Measurements from ENCODE around the gene CYP2C18. TPM values are rescaled to one million over a fixed set of nuclear protein-coding genes. Genes with fewer than 3 reads are reported as not detected.
"Not testable (repeated sequence)": the region's sequence is repeated elsewhere in the genome, so short reads cannot be mapped to it uniquely, and the experiment has no call there.

CYP2C18 gene
- polyA plus RNA-seq, 3 donors from 2014 or later, result not detected

DNA sequence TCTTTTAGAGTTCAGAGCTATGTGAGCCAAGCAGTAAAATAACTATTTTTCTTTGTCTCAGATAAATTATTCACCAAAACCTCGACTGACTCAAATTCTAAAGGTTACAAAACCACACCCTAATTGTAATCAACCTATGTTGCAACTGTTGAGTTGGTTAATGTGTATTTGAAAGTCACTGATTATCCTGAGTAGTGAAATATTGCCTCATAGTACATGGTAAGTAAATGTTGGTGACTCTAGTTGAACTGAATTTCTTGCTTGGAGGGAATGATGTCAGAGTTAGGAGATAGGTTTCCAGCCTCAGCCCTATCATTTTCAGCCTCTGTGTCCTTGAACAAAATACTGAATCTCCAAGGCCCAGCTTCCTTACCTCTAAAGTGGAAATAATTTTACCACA is 3.0 kb upstream of the CYP2C18 start:
- H3K4me3 Mint-ChIP-seq, result no peak overlapping the region
- no peak overlapping the region for H3K27ac Mint-ChIP-seq
- H3K36me3 Mint-ChIP-seq, result no peaks in the 10 kb centered on the region

DNA sequence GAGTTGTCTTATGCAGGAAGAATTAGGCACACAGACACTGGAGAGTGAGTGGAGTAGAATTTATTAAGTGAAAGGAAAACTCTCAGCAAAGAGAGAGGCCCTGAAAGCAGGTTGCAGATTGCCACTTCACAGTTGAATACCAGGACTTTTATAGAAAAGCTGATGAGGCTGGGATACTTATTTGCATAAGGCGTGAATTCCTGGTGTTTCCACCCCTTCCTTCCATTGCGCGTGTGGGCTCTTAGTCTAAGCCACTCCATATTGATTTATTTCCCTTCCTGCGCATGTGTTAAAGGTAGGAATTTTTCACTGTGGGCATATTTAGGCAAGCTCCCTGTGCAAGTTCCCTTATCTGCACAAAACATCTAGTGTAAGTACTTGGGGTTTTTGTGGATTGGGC is 893 bp upstream of the CYP2C18 start:
- H3K27me3 Mint-ChIP-seq (ENCODE audit: low read depth in 3 of 3); H3K4me1 Mint-ChIP-seq; H3K4me3 Mint-ChIP-seq; DNase-seq; H3K27ac Mint-ChIP-seq; H3K36me3 Mint-ChIP-seq; H3K9me3 Mint-ChIP-seq: not testable (repeated sequence)

More for the DNA sequence above, 3.0 kb upstream of the CYP2C18 start:
- Mint-ChIP-seq H3K9me3 (peaks cover 0 to 5% (median 0%) of the 10 kb centered on the region in 6 donors), H3K4me1 (no peaks in the 10 kb centered on the region), H3K27me3 (ENCODE audit: low read depth in 3 of 3) (no peaks in the 10 kb centered on the region)
- DNase-seq, result no peak

DNA sequence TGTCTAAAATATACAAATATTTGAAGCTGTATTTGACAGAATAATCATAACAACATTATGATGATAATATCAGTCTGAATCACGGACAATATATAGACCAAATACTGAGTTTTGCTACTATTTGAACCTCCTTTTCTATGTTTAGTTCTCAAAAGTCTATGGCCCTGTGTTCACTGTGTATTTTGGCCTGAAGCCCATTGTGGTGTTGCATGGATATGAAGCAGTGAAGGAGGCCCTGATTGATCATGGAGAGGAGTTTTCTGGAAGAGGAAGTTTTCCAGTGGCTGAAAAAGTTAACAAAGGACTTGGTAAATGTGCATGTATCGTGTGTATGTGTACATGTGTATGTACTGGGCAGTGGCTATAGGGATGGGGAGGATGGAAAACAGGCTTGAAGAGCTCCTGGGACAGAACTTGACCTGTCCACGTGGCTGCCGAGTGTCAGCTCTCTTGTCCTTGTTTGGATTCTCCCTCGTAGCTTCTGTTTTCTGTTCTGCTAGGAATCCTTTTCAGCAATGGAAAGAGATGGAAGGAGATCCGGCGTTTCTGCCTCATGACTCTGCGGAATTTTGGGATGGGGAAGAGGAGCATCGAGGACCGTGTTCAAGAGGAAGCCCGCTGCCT is 4.2 kb downstream of the CYP2C18 start:
- Mint-ChIP-seq H3K36me3 (no peaks in the 10 kb centered on the region), H3K9me3 (peaks cover 0 to 7% (median 5%) of the 10 kb centered on the region in 6 donors), H3K27me3 (ENCODE audit: low read depth in 3 of 3) (peaks cover 0 to 2% (median 0%) of the 10 kb centered on the region in 3 donors), H3K4me1 (no peaks in the 10 kb centered on the region), H3K4me3 (no peak overlapping the region), H3K27ac (no peak overlapping the region)
- DNase-seq, result no peak

- no peak for DNase-seq
- Mint-ChIP-seq H3K36me3 (no peaks in the 10 kb centered on the region), H3K27me3 (ENCODE audit: low read depth in 3 of 3) (peaks cover 0 to 2% (median 1%) of the 10 kb centered on the region in 3 donors), H3K4me1 (no peaks in the 10 kb centered on the region), H3K4me3 (no peak overlapping the region), H3K9me3 (peaks cover 0 to 20% (median 11%) of the 10 kb centered on the region in 6 donors), H3K27ac (no peak overlapping the region)
Observed at GRCh38 chr10:94706089-94706488, 22.6 kb downstream of the CYP2C18 start.

DNA sequence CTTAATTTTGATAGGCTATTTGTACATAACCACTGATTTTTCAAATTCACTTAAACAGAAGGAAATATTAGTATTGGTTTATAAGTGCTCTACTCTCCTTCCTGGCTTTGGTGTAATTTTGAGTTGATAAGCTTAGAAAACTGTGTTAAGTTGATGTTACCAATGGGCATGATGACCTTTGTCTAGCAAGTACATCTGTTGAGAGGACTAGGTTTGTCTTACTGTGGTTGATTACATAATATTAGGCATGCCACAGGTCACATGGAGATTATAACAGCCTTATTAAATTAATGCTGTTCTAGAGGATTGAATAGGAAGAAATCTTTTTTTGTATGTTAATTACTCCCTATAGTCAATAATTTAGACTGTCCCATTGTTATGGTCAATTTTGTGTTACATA is 27.0 kb downstream of the CYP2C18 start:
- Mint-ChIP-seq H3K27ac (no peak overlapping the region), H3K4me1 (no peaks in the 10 kb centered on the region), H3K27me3 (ENCODE audit: low read depth in 3 of 3) (no peaks in the 10 kb centered on the region), H3K4me3 (no peak overlapping the region), H3K9me3 (peaks cover 2 to 17% (median 8%) of the 10 kb centered on the region in 6 donors), H3K36me3 (no peaks in the 10 kb centered on the region)
- no peak for DNase-seq

DNA sequence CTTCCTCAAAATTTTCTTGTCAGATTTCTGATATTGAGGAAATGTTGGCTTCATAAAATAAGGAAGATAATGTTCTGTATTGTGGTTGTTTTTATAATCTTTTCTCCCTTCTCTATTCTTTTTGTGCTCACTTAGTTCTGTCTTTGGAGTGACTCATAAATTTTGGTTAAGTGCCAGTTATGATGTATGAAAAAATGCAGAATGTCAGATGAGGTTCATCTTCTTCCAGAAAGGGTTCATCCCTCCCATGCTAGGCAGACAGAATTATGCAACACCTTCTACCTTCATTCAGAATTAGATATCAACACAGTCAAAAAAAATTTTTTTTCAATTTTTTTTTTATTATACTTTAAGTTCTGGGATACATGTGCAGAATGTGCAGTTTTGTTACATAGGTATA is 42.3 kb downstream of the CYP2C18 start:
- H3K9me3 Mint-ChIP-seq, result peaks cover 0 to 13% (median 3%) of the 10 kb centered on the region in 6 donors
- no peaks in the 10 kb centered on the region for H3K4me1 Mint-ChIP-seq
- H3K36me3 Mint-ChIP-seq, result no peaks in the 10 kb centered on the region
- H3K27ac Mint-ChIP-seq, result no peak overlapping the region
- peaks cover 0 to 2% (median 0%) of the 10 kb centered on the region in 3 donors for H3K27me3 Mint-ChIP-seq (ENCODE audit: low read depth in 3 of 3)
- no peak for DNase-seq
- no peak overlapping the region for H3K4me3 Mint-ChIP-seq

DNA sequence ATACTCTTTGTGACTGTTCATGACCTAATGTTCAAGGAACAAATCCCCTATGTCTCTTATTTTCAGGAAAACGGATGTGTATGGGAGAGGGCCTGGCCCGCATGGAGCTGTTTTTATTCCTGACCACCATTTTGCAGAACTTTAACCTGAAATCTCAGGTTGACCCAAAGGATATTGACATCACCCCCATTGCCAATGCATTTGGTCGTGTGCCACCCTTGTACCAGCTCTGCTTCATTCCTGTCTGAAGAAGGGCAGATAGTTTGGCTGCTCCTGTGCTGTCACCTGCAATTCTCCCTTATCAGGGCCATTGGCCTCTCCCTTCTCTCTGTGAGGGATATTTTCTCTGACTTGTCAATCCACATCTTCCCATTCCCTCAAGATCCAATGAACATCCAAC is 51.7 kb downstream of the CYP2C18 start:
- H3K27me3 Mint-ChIP-seq (ENCODE audit: low read depth in 3 of 3), result peaks cover 0 to 7% (median 0%) of the 10 kb centered on the region in 3 donors
- H3K27ac Mint-ChIP-seq, result no peak overlapping the region
- no peaks in the 10 kb centered on the region for H3K4me1 Mint-ChIP-seq
- no peak for DNase-seq
- no peaks in the 10 kb centered on the region for H3K36me3 Mint-ChIP-seq
- H3K9me3 Mint-ChIP-seq, result peaks cover 0 to 12% (median 3%) of the 10 kb centered on the region in 6 donors
- no peak overlapping the region for H3K4me3 Mint-ChIP-seq

- no peak overlapping the region for H3K4me3 Mint-ChIP-seq
Observed at GRCh38 chr10:94738588-94738987, 55.1 kb downstream of the CYP2C18 start.

GRCh38 chr10:94747137-94747536 is 63.6 kb downstream of the CYP2C18 start:
- Mint-ChIP-seq H3K9me3 (peaks cover 5 to 21% (median 10%) of the 10 kb centered on the region in 6 donors), H3K27ac (no peak overlapping the region), H3K4me3 (no peak overlapping the region), H3K27me3 (ENCODE audit: low read depth in 3 of 3) (peaks cover 0 to 2% (median 0%) of the 10 kb centered on the region in 3 donors), H3K36me3 (no peaks in the 10 kb centered on the region), H3K4me1 (no peaks in the 10 kb centered on the region)
- no peak for DNase-seq

More at GRCh38 chr10:94738588-94738987, 55.1 kb downstream of the CYP2C18 start:
- Mint-ChIP-seq H3K27ac (no peak overlapping the region), H3K4me1 (no peaks in the 10 kb centered on the region), H3K9me3 (peaks cover 3 to 15% (median 11%) of the 10 kb centered on the region in 6 donors), H3K36me3 (no peaks in the 10 kb centered on the region), H3K27me3 (ENCODE audit: low read depth in 3 of 3) (no peaks in the 10 kb centered on the region)
- DNase-seq, result no peak

DNA sequence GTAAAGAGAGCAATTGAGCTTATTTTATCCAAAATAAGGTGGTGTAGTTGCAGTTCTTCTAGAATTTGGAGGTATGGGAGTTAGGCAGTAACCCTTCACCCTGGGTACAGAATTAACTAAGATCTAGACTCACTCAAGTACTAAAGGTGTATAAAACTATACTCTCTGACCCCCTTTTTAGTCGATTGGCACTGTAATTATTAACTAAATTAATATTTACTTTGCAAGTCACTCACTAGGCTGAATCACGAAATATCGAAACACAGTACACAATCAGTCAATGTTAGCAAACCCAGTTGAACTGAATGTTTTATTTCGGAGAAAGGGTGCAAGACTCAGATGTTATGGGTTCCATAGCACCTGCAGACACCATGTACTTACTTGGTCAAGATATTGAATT is 64.3 kb downstream of the CYP2C18 start:
- Mint-ChIP-seq H3K9me3 (peaks cover 4 to 22% (median 12%) of the 10 kb centered on the region in 6 donors), H3K36me3 (no peaks in the 10 kb centered on the region), H3K27ac (no peak overlapping the region), H3K27me3 (ENCODE audit: low read depth in 3 of 3) (peaks cover 0 to 2% (median 0%) of the 10 kb centered on the region in 3 donors), H3K4me3 (no peak overlapping the region), H3K4me1 (no peaks in the 10 kb centered on the region)
- DNase-seq, result no peak

DNA sequence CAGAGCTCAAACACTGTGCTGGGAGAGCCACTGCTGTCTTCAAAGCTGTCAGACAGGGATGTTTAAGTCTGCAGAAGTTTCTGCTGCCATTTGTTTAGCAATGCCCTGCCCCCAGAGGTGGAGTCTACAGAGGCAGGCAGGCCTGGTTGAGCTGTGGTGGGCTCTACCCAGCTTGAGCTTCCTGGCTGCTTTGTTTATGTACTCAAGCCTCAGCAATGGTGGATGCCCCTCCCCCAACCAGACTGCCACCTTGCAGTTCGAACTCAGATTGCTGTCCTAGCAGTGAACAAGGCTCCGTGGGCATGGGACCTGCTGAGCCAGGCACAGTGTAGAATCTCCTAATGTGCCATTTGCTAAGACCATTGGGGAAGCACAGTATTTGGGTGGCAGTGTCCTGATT is 74.4 kb downstream of the CYP2C18 start:
- H3K9me3 Mint-ChIP-seq, result peaks cover 0 to 19% (median 5%) of the 10 kb centered on the region in 6 donors
- no peaks in the 10 kb centered on the region for H3K27me3 Mint-ChIP-seq (ENCODE audit: low read depth in 3 of 3)
- H3K36me3 Mint-ChIP-seq, result peaks cover 0 to 4% (median 0%) of the 10 kb centered on the region in 3 donors
- H3K27ac Mint-ChIP-seq, result no peak overlapping the region
- no peak overlapping the region for H3K4me3 Mint-ChIP-seq
- no peaks in the 10 kb centered on the region for H3K4me1 Mint-ChIP-seq
- DNase-seq, result no peak

DNA sequence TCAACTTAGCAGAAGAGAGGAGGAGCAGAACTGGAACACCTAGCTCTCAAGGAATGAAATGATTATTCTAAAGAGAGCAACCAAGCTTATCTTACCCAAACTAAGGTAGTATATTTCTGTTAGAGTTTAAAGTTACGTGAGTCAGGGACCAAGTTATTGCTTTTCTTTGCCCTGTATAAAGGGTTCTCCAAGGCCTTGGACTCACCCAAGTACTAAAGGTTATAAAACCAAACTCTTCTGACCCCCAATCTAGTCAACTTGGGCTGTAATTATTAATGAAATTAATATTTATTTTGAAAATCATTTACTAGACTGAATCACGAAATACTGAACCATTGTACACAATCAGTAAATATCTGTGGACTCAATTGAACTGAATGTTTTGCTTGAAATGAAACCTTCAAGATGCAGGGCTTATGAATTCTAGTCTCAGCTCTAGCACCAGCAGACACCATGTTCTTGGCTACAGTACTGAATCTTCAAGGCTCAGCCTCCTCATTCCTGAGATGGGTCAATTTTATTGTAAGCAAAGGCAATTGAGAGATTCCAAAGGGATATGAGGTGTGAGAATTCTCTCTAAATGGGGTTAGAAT is 77.2 kb downstream of the CYP2C18 start:
- no peaks in the 10 kb centered on the region for H3K4me1 Mint-ChIP-seq
- no peak for DNase-seq
- no peak overlapping the region for H3K4me3 Mint-ChIP-seq
- peaks cover 0 to 4% (median 0%) of the 10 kb centered on the region in 3 donors for H3K36me3 Mint-ChIP-seq
- no peaks in the 10 kb centered on the region for H3K27me3 Mint-ChIP-seq (ENCODE audit: low read depth in 3 of 3)
- H3K9me3 Mint-ChIP-seq, result peaks cover 5 to 26% (median 7%) of the 10 kb centered on the region in 6 donors
- H3K27ac Mint-ChIP-seq, result no peak overlapping the region

- peaks cover 3 to 19% (median 5%) of the 10 kb centered on the region in 6 donors for H3K9me3 Mint-ChIP-seq
- no peaks in the 10 kb centered on the region for H3K4me1 Mint-ChIP-seq
- H3K27ac Mint-ChIP-seq, result no peak within 1 kb of the TSS
- DNase-seq, result no peak
- H3K4me3 Mint-ChIP-seq, result no peak within 1 kb of the TSS
- H3K27me3 Mint-ChIP-seq (ENCODE audit: low read depth in 3 of 3), result no peaks in the 10 kb centered on the region
- H3K36me3 Mint-ChIP-seq, result no peaks in the 10 kb centered on the region
Observed at GRCh38 chr10:94762393-94762792, 78.9 kb downstream of the CYP2C18 start, which contains the start of gene CYP2C19. Gene CYP2C19, plus strand, starts transcription at chr10:94762681. Its CDS starts 25 bp downstream, at chr10:94762706.

GRCh38 chr10:94775425-94775824 is 91.9 kb downstream of the CYP2C18 start:
- H3K4me1 Mint-ChIP-seq; H3K4me3 Mint-ChIP-seq; H3K27me3 Mint-ChIP-seq (ENCODE audit: low read depth in 3 of 3); DNase-seq; H3K36me3 Mint-ChIP-seq; H3K27ac Mint-ChIP-seq: not testable (repeated sequence)
- H3K9me3 Mint-ChIP-seq, result peaks cover 5 to 30% (median 10%) of the 10 kb centered on the region in 6 donors

Measured in immature natural killer cell (primary cell).